ENCODE results near the gene ZFP2. TPM values are rescaled to one million over a fixed set of nuclear protein-coding genes. Genes with fewer than 3 reads are reported as not detected.
A peak's percentile ranks its signal among the peaks of the same experiment; 100 is the strongest.
"Not testable (repeated sequence)": the region's sequence is repeated elsewhere in the genome, so short reads cannot be mapped to it uniquely, and the experiment has no call there.

The ZFP2 gene
- total RNA-seq, 1 donor from 2014 or later = 0.48 TPM

- Histone ChIP-seq H3K9ac (ENCODE audit: low read length) (no peak overlapping the region), H2AFZ (ENCODE audit: low read depth, low read length) (no peak overlapping the region), H3K4me1 (ENCODE audit: insufficient read depth, low read length) (no peaks in the 10 kb centered on the region), H3K4me3 (ENCODE audit: insufficient read depth, low read depth, low read length) (no peak overlapping the region), H3K9me3 (ENCODE audit: insufficient read depth, low read depth, low read length) (no peaks in the 10 kb centered on the region), H3K4me2 (ENCODE audit: low read length) (no peak overlapping the region), H3K79me2 (ENCODE audit: insufficient read depth, low read length) (no peaks in the 10 kb centered on the region), H3K27ac (ENCODE audit: low read depth, low read length) (no peak overlapping the region), H3K27me3 (ENCODE audit: insufficient read depth, low read length) (no peaks in the 10 kb centered on the region), H4K20me1 (ENCODE audit: insufficient read depth, low read length) (no peaks in the 10 kb centered on the region), H3K36me3 (ENCODE audit: insufficient read depth, low read length) (no peaks in the 10 kb centered on the region)
- peaks cover 9% of the 10 kb centered on the region for H3K9me3 Mint-ChIP-seq (ENCODE audit: unreplicated experiment)
- H3K27ac Mint-ChIP-seq (ENCODE audit: unreplicated experiment) = no peak overlapping the region
- H3K4me1 Mint-ChIP-seq (ENCODE audit: low read depth, unreplicated experiment) = no peaks in the 10 kb centered on the region
- no peaks in the 10 kb centered on the region for H3K36me3 Mint-ChIP-seq (ENCODE audit: low read depth, unreplicated experiment)
- FAIRE-seq (no peak), DNase-seq (ENCODE audit: low read depth) (no peak)
- TF ChIP-seq, protein P1, sequence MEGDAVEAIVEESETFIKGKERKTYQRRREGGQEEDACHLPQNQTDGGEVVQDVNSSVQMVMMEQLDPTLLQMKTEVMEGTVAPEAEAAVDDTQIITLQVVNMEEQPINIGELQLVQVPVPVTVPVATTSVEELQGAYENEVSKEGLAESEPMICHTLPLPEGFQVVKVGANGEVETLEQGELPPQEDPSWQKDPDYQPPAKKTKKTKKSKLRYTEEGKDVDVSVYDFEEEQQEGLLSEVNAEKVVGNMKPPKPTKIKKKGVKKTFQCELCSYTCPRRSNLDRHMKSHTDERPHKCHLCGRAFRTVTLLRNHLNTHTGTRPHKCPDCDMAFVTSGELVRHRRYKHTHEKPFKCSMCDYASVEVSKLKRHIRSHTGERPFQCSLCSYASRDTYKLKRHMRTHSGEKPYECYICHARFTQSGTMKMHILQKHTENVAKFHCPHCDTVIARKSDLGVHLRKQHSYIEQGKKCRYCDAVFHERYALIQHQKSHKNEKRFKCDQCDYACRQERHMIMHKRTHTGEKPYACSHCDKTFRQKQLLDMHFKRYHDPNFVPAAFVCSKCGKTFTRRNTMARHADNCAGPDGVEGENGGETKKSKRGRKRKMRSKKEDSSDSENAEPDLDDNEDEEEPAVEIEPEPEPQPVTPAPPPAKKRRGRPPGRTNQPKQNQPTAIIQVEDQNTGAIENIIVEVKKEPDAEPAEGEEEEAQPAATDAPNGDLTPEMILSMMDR (IDR thresholded peaks at IDR 0.05; ENCODE audit: insufficient read depth, low read depth, low read length) = no peak
- no peak for TF ChIP-seq EZH2 (IDR thresholded peaks at IDR 0.05; ENCODE audit: insufficient read depth, low read length)
- no peaks in the 10 kb centered on the region for H3K27me3 Mint-ChIP-seq (ENCODE audit: low read depth, unreplicated experiment)
- no peak overlapping the region for H3K4me3 Mint-ChIP-seq (ENCODE audit: unreplicated experiment)
Measured at GRCh38 chr5:178851951-178852350, 43.8 kb upstream of the ZFP2 start.

- Mint-ChIP-seq H3K4me1 (ENCODE audit: low read depth, unreplicated experiment) (no peaks in the 10 kb centered on the region), H3K4me3 (ENCODE audit: unreplicated experiment) (no peak overlapping the region), H3K27me3 (ENCODE audit: low read depth, unreplicated experiment) (no peaks in the 10 kb centered on the region), H3K36me3 (ENCODE audit: low read depth, unreplicated experiment) (no peaks in the 10 kb centered on the region), H3K9me3 (ENCODE audit: unreplicated experiment) (peaks cover 11% of the 10 kb centered on the region), H3K27ac (ENCODE audit: unreplicated experiment) (no peak overlapping the region)
- TF ChIP-seq, protein P1 (IDR thresholded peaks at IDR 0.05; ENCODE audit: insufficient read depth, low read depth, low read length) = no peak
- no peak for TF ChIP-seq EZH2 (IDR thresholded peaks at IDR 0.05; ENCODE audit: insufficient read depth, low read length)
- Histone ChIP-seq H3K4me1 (ENCODE audit: insufficient read depth, low read length) (no peaks in the 10 kb centered on the region), H3K36me3 (ENCODE audit: insufficient read depth, low read length) (no peaks in the 10 kb centered on the region), H3K9me3 (ENCODE audit: insufficient read depth, low read depth, low read length) (no peaks in the 10 kb centered on the region), H3K27ac (ENCODE audit: low read depth, low read length) (no peak overlapping the region), H3K9ac (ENCODE audit: low read length) (no peak overlapping the region), H2AFZ (ENCODE audit: low read depth, low read length) (no peak overlapping the region), H3K4me3 (ENCODE audit: insufficient read depth, low read depth, low read length) (no peak overlapping the region), H3K4me2 (ENCODE audit: low read length) (no peak overlapping the region), H3K79me2 (ENCODE audit: insufficient read depth, low read length) (no peaks in the 10 kb centered on the region), H4K20me1 (ENCODE audit: insufficient read depth, low read length) (no peaks in the 10 kb centered on the region), H3K27me3 (ENCODE audit: insufficient read depth, low read length) (no peaks in the 10 kb centered on the region)
- no peak for FAIRE-seq
- DNase-seq (ENCODE audit: low read depth) = no peak
Measured at GRCh38 chr5:178854284-178854683, 41.4 kb upstream of the ZFP2 start.

DNA sequence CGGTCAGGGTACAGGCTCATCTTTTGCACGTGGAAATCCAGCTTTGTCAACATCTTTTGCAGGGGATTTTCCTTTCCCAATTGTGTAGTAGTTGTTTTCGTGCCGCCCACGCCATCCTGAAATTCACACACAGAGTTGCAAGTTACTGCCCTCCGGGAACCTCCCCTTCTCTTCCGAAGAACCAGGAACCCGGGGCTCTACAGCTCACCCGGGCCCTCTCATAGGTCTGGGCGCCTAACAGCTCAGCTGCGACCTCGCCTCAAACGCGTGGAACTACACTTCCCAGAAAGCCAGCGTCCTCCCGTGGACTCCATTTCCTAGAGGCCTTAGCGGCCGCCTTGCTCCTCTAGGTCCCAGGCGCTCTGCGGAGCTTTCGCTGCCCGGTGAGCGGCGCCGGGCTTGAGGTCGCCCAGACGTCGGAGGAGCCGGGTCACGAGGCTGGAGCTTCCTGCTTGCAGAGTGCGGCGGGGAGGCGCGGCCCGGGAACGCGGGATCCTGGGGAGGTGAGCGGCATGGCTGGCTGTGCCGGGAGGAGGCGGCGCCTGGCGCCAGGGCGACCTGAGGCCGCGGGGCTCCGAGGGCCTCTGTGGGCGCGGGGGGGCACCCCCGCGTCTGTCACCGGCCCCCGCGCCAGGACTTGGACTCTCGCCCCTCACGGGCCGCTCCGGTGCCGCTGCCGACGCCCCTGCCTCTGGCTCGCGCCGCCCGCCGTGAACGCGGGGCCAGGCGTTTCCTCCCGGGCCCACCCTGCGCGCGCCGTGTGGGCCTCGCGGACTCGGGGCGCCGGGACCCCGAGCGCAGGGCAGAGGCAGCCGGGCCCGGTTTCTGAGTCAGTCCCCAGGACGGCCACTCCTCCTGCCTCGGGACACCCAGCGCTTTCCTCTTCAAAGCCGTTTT, 35.8 kb upstream of the ZFP2 start, which contains the start of gene ZNF354B:
Gene ZNF354B (plus strand): TSS at position 329 of the 897 bp plus-strand sequence. CDS start 1,095 bp downstream, outside the sequence.
- Histone ChIP-seq H2AFZ (ENCODE audit: low read depth, low read length) (peak within 1 kb of the TSS; percentile 96), H3K4me3 (ENCODE audit: insufficient read depth, low read depth, low read length) (peak within 1 kb of the TSS; percentile 71), H3K4me2 (ENCODE audit: low read length) (peak within 1 kb of the TSS; percentile 81), H4K20me1 (ENCODE audit: insufficient read depth, low read length) (peaks cover 6% of the 10 kb centered on the region), H3K9ac (ENCODE audit: low read length) (peak within 1 kb of the TSS; percentile 85), H3K27ac (ENCODE audit: low read depth, low read length) (peak within 1 kb of the TSS; percentile 61), H3K9me3 (ENCODE audit: insufficient read depth, low read depth, low read length) (no peaks in the 10 kb centered on the region), H3K4me1 (ENCODE audit: insufficient read depth, low read length) (no peaks in the 10 kb centered on the region), H3K27me3 (ENCODE audit: insufficient read depth, low read length) (no peaks in the 10 kb centered on the region), H3K79me2 (ENCODE audit: insufficient read depth, low read length) (peaks cover 27% of the 10 kb centered on the region), H3K36me3 (ENCODE audit: insufficient read depth, low read length) (peaks cover 13% of the 10 kb centered on the region)
- Mint-ChIP-seq H3K27me3 (ENCODE audit: low read depth, unreplicated experiment) (no peaks in the 10 kb centered on the region), H3K4me1 (ENCODE audit: low read depth, unreplicated experiment) (no peaks in the 10 kb centered on the region), H3K4me3 (ENCODE audit: unreplicated experiment) (peak within 1 kb of the TSS; percentile 90), H3K9me3 (ENCODE audit: unreplicated experiment) (peaks cover 6% of the 10 kb centered on the region), H3K36me3 (ENCODE audit: low read depth, unreplicated experiment) (peaks cover 12% of the 10 kb centered on the region), H3K27ac (ENCODE audit: unreplicated experiment) (peak within 1 kb of the TSS; percentile 83)
- FAIRE-seq (no peak), DNase-seq (ENCODE audit: low read depth) (peak; percentile 92)
- TF ChIP-seq, protein P1 (IDR thresholded peaks at IDR 0.05; ENCODE audit: insufficient read depth, low read depth, low read length) = no peak
- no peak for TF ChIP-seq EZH2 (IDR thresholded peaks at IDR 0.05; ENCODE audit: insufficient read depth, low read length)

GRCh38 chr5:178860615-178861014, 35.1 kb upstream of the ZFP2 start:
- peaks cover 13% of the 10 kb centered on the region for H3K36me3 ChIP-seq (ENCODE audit: insufficient read depth, low read length)
- not testable (repeated sequence) for H3K9me3 Mint-ChIP-seq (ENCODE audit: unreplicated experiment); H3K27ac Mint-ChIP-seq (ENCODE audit: unreplicated experiment); H4K20me1 ChIP-seq (ENCODE audit: insufficient read depth, low read length); DNase-seq (ENCODE audit: low read depth); H3K9me3 ChIP-seq (ENCODE audit: insufficient read depth, low read depth, low read length); H3K4me3 Mint-ChIP-seq (ENCODE audit: unreplicated experiment); H3K27ac ChIP-seq (ENCODE audit: low read depth, low read length); FAIRE-seq; H3K4me1 Mint-ChIP-seq (ENCODE audit: low read depth, unreplicated experiment); H3K27me3 ChIP-seq (ENCODE audit: insufficient read depth, low read length); H3K4me1 ChIP-seq (ENCODE audit: insufficient read depth, low read length); H3K27me3 Mint-ChIP-seq (ENCODE audit: low read depth, unreplicated experiment)
- H3K4me2 ChIP-seq (ENCODE audit: low read length) = peak overlapping the region; percentile 81
- H3K9ac ChIP-seq (ENCODE audit: low read length) = peak overlapping the region; percentile 85
- peak overlapping the region; percentile 96 for H2AFZ ChIP-seq (ENCODE audit: low read depth, low read length)
- peak overlapping the region; percentile 71 for H3K4me3 ChIP-seq (ENCODE audit: insufficient read depth, low read depth, low read length)
- H3K36me3 Mint-ChIP-seq (ENCODE audit: low read depth, unreplicated experiment) = peaks cover 12% of the 10 kb centered on the region
- H3K79me2 ChIP-seq (ENCODE audit: insufficient read depth, low read length) = peaks cover 27% of the 10 kb centered on the region
